NCI-H345 treated with DMSO at 0.1 percent for 48 hours (cell line): ENCODE measurements around the gene SNX13.

ENCODE experiments used
- DNase-seq: peaks from one replicate; lab custom pipeline; 2025; ENCODE audit not compliant: unreplicated experiment; lab: John Stamatoyannopoulos, UW

The SNX13 gene

GRCh38 chr7:17792075-17792936 lies 148.0 kb downstream of the SNX13 start:
- no peak for DNase-seq

- no peak for DNase-seq
Observed at GRCh38 chr7:17787257-17787656, 153.0 kb downstream of the SNX13 start.

GRCh38 chr7:17786314-17786852 lies 153.9 kb downstream of the SNX13 start:
- DNase-seq: no peak

- DNase-seq: no peak
Observed at GRCh38 chr7:17782216-17782549, 158.1 kb downstream of the SNX13 start.

DNA sequence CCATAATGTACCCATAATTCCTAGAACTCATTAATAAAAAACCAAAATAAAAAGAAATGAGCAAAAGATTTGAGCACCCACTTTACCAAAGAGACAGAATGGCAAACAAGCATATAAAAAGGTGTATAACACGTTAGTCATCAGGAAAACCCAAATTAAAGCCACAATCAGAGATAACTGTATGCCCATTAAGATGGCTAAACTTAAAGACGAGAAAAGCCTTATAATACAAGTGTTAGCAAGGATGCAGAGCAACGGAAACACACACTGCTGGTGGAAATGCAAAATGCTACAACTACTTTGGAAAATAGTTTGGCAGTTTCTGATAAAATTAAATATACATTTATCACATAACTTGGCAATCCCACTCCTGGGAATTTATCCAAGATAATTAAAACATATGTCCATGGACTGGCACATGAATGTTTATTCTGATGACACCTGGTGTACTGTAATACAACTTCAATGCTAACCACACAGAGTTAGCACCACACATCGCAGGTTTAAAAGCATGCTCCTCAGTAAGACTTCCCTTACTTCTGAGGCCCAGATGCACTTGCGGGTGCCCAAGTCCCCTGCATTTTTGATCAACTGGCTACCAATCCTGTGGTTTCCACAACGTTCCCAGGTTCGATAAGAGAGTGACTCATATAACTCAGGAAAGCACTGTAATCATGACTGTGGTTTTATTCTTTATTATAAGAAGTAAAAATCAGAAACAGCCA lies 158.6 kb downstream of the SNX13 start:
- no peak for DNase-seq

DNA sequence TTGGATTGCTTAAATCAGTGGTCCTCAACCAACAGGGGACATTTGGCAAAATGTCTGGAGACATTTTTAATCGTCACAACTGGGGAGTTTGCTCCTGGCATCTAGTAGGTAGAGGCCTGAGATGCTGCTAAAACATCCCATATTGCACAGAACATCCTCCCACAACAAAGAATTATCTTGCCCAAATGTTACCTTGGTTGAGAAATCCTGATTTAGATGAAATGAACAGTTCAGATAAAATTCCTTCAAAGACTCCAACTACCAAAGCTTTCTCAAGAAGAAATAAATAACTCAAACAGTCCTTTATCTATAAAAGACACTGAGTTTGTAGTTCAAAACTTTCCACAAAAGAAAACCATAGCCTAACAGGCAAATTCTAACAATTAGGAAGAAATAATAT lies 160.9 kb downstream of the SNX13 start:
- no peak for DNase-seq

GRCh38 chr7:17774716-17775288 lies 165.5 kb downstream of the SNX13 start:
- DNase-seq: no peak

GRCh38 chr7:17774248-17774647 lies 166.0 kb downstream of the SNX13 start:
- DNase-seq: no peak

DNA sequence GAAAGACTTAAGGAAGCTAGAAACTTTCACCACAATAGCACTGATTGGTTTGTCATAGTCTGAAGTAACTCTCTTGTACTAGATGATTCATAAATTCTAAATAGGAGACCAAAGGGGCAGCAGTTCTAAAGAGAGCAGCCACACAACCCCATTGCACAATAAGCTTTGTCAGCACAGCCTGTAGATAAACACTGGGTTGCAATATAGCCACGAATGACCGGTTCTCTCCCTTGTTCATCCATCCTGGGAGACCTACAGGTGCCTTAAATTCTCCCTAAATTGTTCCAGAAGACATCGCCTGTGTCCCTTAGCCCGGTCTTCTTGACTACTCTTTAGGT lies 167.0 kb downstream of the SNX13 start:
- DNase-seq: no peak

GRCh38 chr7:17772581-17773288 lies 167.6 kb downstream of the SNX13 start:
- DNase-seq: no peak

DNA sequence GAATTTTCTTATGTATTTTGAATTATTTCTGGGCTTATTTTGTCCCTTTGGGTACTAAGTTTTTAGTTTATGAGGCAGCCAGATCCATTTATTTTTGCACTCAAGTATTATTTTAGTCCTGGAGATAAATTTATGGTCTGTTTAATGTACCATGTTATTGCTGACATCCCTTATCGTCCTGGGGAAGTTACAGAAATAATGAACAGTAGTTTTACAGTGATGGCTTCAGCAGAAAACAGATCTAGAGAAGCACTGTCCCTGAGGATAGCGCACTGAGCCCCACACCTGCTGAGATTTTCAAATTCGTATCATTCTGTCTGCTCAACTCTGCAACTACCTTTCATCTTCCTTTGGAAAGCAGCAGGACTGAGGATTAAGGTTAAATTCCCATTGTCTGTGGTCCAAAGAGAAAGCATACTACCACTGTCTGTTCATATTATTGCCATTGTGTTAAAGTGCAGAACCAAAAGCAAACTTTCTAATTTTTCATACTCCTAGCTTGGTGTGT lies 168.3 kb downstream of the SNX13 start:
- DNase-seq: no peak

GRCh38 chr7:17770710-17771375 lies 169.5 kb downstream of the SNX13 start:
- no peak for DNase-seq

- peak; percentile 55 for DNase-seq
Observed at GRCh38 chr7:17769918-17770317, 170.4 kb downstream of the SNX13 start.

GRCh38 chr7:17758008-17758407 lies 182.3 kb downstream of the SNX13 start:
- DNase-seq: no peak

GRCh38 chr7:17746020-17746530 lies 194.2 kb downstream of the SNX13 start:
- DNase-seq: no peak

DNA sequence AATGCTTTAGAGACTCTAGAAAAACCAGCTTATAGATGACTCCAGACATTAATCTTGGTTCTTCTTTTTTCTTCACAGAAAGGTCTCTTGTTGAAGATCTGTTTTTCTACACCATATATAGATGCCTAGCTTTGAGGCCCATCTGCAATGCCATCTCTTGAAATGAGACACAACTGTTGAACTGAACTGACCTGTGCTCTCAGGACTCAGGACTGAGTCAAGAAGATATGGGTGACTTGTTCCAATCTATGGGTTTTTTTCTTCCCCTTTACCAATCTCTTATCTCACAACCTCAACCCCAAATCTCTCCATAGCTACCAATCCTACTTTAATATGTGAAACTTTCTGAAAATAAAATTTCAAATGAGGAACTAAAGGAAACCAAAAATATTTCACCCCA lies 194.7 kb downstream of the SNX13 start:
- no peak for DNase-seq

GRCh38 chr7:17743316-17743715 lies 197.0 kb downstream of the SNX13 start:
- no peak for DNase-seq

- DNase-seq: no peak
Observed at GRCh38 chr7:17741426-17741825, 198.9 kb downstream of the SNX13 start.
